22Rv1 (cell line): ENCODE results near the gene NDN.

Source experiments
- H3K27ac ChIP-seq: fragments of 450-650 bp; 2 replicates; pipeline ENCODE4 v1.5.1; 2017
- CTCF ChIP-seq: fragments of 450-650 bp; IDR thresholded peaks from 2 replicates; pipeline ENCODE4 v1.5.1; 2017; ENCODE audit warnings: mild to moderate bottlenecking
- ZFX ChIP-seq: fragments of 450-650 bp; IDR thresholded peaks from 2 replicates; pipeline ENCODE4 v1.6.1; 2017; ENCODE audit warnings: antibody characterized with exemption, borderline replicate concordance

The NDN gene

GRCh38 chr15:23647421-23648370 is 39.4 kb downstream of the NDN start, which contains the start of gene MAGEL2:
MAGEL2 (minus strand) TSS chr15:23647867; CDS start chr15:23647742, 125 bp downstream.
- TF ChIP-seq CTCF (no peak), ZFX (no peak)
- H3K27ac ChIP-seq = no peak within 1 kb of the TSS

DNA sequence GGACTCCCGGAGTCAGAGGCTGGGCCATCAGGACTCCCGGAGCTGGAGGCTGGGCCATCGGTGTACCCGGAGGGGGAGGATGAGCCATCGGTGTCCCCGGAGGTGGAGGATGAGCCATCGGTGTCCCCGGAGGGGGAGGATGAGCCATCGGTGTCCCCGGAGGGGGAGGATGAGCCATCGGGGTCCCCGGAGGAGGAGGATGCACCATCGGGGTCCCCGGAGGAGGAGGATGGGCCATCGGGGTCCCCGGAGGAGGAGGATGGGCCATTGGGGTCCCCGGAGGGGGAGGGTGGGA is 40.2 kb downstream of the NDN start:
- no peak for TF ChIP-seq ZFX
- TF ChIP-seq CTCF = no peak
- no peak overlapping the region for H3K27ac ChIP-seq

GRCh38 chr15:23646165-23647000 is 40.7 kb downstream of the NDN start:
- H3K27ac ChIP-seq = no peak overlapping the region
- TF ChIP-seq CTCF (no peak), ZFX (no peak)

- TF ChIP-seq ZFX = no peak
- TF ChIP-seq CTCF = peak; percentile 80
- no peak overlapping the region for H3K27ac ChIP-seq
Measured at GRCh38 chr15:23645371-23646164, 41.5 kb downstream of the NDN start.

DNA sequence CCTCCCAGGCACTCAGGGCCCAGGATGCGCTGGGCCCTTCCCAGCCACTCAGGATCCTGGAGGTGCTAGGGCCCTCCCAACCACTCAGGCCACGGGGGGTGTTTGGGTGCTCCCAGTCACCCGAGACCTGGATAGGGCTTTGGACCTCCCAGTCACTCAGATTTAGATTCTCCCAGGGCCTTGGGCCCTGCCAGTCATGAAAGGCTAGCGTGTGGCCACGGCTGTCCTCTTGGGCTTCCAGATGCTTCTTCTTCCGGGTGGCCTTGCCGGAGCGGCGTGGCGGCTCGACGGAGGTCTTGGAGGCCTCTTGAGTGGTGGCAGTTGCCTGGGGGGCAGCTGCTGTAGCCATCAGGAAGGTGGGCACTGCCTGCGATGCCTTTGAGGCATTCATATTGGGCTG is 42.3 kb downstream of the NDN start:
- TF ChIP-seq CTCF (no peak), ZFX (no peak)
- no peak overlapping the region for H3K27ac ChIP-seq

DNA sequence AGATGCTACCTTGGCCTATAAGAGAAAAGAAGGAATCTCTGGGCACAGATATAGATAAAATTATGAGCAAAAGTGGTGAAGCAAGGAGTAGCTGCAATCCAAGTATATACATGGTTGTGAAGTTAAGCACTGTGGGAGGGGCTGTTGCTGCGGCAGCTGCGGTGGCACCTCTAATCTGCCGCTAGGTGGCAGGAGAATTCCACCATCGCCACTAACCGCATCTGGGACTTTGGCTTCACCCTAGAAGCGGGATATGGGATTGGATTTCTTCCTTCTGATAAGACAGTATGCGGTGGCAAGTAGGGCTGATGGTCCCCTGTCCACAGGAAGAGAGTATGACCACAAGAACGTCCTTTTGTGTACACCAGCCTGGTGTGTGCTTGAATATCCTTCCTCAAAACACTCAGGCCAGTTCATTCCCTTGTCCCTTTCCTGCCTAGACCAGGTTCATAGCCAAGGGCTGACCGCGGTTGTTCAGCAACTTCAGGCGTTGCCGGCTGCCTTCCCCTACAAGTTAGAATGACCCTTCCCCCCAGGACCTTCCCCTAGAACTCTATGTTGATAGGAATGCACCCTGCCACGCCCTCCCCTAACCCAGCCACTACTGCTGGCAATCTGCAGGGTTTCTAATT is 44.6 kb downstream of the NDN start:
- no peak overlapping the region for H3K27ac ChIP-seq
- TF ChIP-seq ZFX (no peak), CTCF (peak; percentile 89)
